MM.1S (cell line): ENCODE data around the gene KRTAP4-5.

Experiments used
- EZH2 ChIP-seq: fragments of 300-600 bp; sonication (generic); optimal IDR thresholded peaks from 2 replicates; pipeline ENCODE3; 2017; ENCODE audit warnings: low read depth, mild to moderate bottlenecking, antibody characterized with exemption, low read length, mixed read lengths
- EZH2phosphoT487 ChIP-seq: fragments of 300-600 bp; sonication (generic); IDR thresholded peaks from 2 replicates; pipeline ENCODE4 v1.6.1; 2018; ENCODE audit warnings: antibody characterized with exemption, low read length
- TF ChIP-seq, protein P1 (sequence below): fragments of 300-600 bp; sonication (generic); IDR thresholded peaks from 2 replicates; pipeline ENCODE4 v1.5.1; 2016; ENCODE audit warnings: antibody characterized with exemption, low read length, mixed read lengths

DNA sequence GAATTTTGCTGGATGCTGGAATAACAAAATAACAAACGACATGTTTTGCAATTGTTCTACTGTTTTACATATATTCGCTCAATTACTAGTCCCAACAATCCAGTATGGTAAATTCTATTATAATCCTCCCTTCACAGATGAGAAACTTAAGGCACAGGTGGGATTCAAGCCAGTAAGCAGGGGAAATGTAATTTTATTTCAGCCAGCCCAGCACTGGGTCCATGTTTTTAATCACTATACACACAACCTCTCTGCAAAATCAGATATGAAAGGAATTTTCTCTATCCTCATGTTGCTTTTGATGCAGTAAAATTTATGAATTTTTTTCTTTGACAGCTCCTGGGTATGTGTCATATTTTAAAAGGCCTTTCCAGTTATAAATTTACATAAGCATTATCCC is 4.4 kb downstream of the KRTAP4-5 start:
- TF ChIP-seq, protein P1, sequence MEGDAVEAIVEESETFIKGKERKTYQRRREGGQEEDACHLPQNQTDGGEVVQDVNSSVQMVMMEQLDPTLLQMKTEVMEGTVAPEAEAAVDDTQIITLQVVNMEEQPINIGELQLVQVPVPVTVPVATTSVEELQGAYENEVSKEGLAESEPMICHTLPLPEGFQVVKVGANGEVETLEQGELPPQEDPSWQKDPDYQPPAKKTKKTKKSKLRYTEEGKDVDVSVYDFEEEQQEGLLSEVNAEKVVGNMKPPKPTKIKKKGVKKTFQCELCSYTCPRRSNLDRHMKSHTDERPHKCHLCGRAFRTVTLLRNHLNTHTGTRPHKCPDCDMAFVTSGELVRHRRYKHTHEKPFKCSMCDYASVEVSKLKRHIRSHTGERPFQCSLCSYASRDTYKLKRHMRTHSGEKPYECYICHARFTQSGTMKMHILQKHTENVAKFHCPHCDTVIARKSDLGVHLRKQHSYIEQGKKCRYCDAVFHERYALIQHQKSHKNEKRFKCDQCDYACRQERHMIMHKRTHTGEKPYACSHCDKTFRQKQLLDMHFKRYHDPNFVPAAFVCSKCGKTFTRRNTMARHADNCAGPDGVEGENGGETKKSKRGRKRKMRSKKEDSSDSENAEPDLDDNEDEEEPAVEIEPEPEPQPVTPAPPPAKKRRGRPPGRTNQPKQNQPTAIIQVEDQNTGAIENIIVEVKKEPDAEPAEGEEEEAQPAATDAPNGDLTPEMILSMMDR, result no peak
- TF ChIP-seq EZH2 (no peak), EZH2phosphoT487 (no peak)
